Activated T-helper 1 cell treated with Interleukin-2 at 50 U/mL for 16 hours (primary cell): ENCODE data around the gene MYO9A.
"Not testable (repeated sequence)": the region's sequence is repeated elsewhere in the genome, so short reads cannot be mapped to it uniquely, and the experiment has no call there.

ENCODE experiments used
- DNase-seq: peaks from one replicate; pipeline ENCODE4 v3.0.0-alpha.2; 2020; ENCODE audit warnings: low read depth

MYO9A gene

DNA sequence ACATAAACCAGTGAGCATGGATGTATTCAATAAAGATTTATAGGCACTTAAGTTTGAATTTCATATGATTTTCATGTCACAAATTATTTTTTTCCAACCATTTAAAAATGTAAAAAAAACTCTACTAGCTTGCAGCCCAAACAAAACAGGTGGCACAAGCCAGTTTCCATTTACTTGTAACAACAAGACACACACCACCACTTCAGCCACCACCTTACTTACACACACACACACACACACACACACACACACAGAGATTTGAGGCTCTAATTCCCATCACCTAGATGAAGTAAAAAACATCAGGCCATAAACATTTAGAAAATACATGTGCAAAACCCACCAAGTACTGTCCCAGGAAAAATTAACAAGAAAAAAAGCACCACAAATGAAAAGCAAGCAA is 25.3 kb downstream of the MYO9A start:
- no peak for DNase-seq

DNA sequence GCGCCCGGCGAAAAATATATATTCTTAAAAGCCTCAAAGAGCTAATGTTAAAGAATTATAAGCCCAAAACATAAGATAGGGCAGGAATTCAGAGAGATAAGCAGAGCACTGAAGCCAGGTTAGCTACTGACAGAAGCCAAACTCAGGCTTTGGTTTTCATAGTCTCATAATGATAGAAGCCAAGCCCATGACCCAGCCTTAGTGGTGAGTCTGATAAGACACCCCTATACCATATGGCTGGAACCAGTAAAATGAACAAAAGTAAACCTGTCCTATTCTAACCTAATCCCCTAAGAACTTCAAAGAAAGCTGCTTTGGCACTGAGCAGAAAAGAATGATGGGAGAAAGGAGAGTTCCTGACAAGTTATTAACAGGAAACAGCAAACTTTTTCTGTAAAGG is 25.9 kb downstream of the MYO9A start:
- no peak for DNase-seq

DNA sequence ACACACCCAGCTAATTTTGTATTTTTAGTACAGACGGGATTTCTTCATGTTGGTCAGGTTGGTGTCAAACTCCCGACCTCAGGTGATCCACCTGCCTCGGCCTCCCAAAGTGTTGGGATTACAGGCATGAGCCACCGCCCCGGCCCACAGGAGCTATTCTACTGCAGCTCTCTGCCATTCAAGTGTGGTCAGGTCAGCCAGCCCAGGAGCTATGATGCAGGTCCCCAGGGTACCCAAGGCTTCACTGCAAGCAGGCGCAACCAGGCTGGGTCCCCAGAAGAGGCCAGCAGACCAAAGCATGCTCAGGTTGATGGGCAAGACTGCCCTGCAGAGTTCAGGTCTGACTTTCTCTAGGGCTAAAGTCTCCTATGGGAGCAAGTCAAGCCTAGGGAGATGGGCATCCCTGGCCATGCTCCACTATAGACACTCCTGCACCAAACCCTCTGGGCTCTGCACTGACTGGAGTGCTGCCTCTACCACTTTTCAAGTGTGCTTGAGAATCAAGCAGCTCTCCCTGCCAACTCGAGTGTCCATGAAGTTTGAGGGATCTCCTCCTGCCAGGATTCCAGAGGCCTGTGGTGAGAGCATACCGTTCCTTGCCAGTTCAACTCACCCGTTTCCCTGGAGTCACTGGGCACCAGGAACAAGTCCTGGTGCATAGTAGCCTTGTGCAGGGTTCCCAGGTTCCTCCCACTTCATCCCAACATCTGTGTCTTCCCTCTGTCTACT is 30.9 kb downstream of the MYO9A start:
- DNase-seq = no peak

DNA sequence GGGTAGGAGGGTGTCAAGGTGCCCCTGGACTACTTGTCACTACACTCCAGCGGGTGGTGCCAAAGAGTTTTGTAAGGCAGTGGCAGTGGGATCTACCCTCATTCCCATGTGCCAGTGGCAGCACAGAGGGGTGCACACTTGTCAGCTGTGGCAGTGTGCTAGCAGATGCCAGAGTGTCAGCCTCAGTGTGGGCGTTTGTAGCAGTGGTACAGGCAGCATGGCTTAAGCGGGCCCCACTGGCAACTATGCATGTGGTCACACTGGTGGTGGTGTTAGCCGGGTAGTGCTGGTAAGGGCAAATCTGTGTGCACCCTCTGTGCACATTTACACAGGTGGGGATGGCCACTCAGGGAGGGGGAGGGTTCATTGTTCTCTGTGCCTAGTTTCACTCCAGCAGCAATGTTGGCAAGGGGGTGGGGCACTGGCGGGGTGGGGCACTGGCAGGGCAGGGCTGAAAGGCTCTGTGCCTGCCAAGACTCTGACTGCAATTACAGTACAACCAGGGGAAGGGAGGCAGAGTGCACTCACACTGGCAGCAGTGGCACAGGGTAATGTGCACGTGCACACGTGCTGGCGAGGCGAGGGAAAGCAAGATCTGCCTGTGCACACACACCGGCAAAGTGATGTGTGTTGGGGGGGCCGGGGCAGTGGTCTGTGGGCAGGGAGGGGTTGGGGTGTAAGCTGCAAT is 31.8 kb downstream of the MYO9A start:
- no peak for DNase-seq

DNA sequence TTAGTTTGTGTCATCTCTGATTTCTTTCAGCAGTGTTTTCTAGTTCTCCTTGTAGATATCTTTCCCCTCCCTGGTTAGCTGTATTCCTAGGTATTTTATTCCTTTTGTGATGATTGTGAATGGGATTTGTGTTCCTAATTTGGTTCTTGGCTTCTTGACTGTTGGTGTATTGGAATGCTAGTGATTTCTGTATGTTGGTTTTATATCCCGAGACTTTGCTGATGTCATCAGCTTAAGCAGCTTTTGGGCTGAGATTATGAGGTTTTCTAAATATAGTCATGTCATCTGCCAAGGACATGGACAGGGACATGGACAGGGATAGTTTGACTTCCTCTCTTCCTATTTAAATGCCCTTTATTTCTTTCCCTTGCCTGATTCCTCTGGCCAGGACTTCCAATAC is 35.8 kb downstream of the MYO9A start:
- no peak for DNase-seq

DNA sequence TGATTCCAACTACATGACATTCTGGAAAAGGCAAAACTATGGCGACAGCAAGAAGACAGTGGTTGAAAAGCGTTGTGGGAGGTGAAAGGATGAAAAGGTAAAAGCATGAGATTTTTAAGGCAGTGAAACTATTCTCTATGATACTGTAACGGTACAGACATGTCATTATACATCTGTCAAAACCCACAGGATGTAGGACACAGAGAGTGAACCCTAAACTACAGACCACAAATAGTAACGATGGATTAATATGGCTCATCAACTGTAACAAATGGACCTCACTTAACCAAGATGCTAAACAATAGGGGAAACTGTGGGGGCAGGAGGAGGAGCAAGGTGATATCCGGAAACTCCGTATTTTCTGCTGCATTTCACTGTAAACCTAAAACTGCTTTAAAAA is 39.1 kb downstream of the MYO9A start:
- no peak for DNase-seq

DNA sequence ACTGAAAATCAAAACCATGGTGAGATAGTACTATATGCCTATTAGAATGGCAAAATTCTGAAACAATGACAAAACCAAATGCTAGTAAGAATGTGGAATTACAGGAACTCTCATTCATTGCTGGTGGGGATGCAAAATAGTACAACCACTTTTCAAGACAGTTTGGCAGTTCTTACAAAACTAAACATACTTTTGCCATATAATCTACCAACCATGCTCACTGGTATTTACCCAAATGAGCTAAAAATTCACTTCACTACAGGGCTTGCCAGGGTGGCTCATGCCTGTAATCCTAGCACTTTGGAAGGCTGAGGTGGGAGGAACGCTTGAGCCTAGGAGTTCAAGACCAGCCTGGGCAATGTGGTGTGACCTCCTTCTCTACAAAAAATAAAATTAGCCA is 40.0 kb downstream of the MYO9A start:
- DNase-seq = no peak

DNA sequence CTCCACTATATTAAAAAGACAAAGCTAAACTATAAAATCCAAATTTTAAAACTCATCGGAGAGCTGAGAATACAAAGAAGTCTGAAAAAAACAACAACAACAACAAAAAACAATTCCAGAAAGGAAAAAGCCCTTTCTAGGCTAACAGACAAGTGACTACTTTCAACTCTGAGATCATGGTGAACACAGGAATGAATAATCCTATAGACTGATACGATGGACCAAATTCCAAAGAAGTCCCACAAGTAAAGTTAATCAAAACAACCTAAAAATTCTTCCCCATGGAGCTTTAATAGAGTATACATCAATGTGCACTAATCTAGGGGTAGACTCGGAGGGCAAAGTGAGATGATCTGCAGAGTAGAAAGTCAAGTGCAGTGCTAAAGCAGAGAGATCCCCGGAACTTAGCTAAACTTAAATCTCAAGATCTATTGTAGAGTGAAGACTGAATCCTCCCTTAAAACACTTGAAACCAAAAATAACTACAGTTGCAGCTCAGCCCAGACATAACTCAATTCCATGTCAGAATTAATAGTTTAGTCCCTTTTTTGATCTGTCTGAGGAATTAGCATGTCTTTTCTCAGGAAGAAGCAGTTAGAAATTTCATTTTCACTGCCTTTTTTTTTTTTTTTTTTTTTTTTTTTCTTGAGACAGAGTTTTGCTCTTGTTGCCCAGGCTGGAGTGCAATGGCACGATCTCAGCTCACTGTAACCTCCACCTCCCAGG is 43.5 kb downstream of the MYO9A start:
- DNase-seq = no peak

DNA sequence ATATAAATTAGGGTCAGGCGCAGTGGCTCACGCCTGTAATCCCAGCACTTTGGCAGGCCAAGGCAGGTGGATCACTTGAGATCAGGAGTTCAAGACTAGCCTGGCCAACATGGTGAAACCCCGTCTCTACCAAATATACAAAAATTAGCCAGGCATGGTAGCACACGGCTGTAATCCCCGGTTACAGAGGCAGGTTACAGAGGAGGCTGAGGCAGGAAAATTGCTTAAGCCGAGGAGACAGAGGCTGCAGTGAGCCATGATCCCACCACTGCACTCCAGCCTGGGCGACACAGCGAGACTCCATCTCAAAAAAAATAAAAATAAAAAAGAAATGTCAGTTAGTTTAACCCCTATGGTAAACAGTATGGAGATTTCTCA is 46.5 kb downstream of the MYO9A start:
- not testable (repeated sequence) for DNase-seq

DNA sequence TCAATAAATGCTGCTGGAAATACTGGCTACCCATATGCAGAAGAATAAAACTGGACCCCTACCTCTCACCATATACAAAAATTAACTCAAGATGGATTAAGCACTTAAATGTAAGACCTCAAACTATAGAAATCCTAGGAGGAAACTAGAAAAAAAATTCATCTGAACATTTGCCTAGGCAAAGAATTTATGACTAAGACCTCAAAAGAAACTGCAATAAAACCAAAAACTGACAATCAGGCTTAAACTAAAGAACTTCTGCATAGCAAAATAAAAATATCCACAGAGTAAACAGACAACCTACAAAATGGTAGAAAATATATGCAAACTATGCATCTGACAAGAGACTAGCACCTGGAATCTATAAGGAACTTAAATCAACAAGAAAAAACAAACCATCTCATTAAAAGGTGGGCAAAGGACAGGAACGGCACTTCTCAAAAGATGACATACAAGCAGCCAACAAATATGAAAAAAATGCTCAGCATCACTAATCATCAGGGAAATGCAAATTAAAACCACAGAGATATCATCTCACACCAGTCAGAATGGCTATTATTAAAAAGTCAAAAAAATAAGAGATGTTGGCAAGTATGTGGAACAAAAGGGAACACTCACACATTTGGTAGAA is 47.0 kb downstream of the MYO9A start:
- DNase-seq = no peak

DNA sequence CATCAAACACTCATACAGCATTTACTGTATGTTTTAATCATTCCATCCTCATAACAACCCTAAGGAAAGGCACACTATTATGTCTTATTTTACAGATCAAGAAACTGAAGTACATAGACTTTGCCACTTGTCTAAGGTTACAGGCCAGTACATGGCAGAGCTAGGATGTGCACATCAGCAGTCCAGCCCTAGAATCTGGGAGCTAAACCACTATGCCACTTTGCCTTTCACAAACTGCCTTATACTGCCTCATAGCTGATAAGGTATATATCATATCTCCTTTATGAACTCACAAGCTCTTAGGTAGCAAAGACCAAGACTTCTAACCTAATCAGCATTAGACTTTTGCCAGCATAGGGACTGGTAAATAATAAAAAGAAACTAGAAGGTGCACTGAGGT is 49.1 kb downstream of the MYO9A start:
- no peak for DNase-seq

DNA sequence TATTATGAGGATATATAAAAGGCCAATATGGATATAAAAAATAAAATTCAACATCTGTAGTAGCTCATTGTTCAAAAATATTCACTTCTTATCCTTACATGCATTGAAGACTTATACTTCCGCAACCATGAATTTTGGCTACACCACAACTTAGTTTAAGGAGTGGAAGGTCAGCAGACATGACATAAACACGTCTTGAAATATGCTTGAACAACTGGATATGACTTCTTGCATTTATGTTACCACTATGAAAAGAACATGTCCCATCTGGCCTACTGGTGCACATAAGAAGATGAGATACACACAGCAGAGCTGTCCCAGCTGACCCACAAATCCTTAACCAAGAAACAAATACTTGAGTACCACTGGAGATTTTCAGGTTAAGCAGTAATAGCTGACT is 52.1 kb downstream of the MYO9A start:
- no peak for DNase-seq

DNA sequence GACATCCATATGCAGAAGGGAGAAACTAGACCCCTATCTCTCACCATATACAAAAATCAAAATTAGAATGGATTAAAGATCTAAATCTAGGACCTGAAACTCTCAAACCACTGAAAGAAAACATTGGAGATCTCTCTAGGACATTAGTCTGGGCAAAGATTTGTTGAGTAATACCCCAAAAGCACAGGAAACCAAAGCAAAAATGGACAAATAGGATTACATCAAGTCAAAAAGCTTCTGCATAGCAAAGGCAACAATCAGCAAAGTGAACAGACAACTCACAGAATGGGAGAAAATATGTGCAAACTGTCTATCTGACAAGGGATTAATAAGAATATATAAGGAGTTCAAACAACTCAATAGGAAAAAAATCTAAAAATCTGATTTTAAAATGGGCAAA is 54.8 kb downstream of the MYO9A start:
- DNase-seq = no peak

DNA sequence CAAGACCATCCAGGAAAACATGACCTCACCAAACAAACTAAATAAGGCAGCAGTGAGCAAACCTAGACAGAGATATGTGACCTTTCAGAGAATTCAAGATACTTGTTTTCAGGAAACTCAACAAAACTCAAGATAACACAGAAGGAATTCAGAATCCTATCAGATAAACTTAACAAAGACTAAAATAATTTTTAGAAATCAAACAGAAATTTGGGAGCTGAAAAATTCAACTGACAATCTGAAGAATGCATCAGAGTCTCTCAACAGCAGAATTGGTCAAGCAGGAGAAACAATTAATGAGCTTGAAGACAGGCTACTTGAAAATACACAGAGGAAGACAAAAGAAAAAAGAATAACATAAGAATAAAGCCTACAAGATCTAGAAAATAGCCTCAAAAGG is 55.6 kb downstream of the MYO9A start:
- no peak for DNase-seq

DNA sequence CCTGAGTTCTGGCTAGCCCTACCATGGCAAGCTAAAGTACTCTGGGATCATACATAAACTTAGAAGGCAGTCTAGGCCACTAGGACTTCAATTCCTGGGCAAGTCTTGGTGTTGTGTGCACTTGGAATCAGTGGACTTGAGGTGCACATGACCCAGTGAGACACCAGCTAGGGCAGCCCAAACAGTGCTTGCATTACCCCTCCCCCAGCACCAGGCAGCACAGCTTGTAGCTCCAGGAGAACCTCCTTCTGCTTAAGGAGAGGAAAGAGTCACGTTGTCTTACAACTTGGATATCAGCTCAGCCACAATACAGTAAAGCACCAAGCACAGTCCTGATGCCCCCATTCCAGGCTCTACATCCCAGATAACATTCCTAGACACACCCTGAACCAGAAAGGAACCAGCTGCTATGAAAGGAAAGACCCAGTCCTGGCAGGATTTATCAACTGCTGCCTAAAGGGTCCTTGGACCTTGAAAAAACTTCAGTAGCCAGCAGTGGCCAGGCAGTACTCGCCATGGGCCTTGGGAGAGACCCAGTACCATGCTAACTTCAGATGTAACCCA is 57.2 kb downstream of the MYO9A start:
- no peak for DNase-seq

DNA sequence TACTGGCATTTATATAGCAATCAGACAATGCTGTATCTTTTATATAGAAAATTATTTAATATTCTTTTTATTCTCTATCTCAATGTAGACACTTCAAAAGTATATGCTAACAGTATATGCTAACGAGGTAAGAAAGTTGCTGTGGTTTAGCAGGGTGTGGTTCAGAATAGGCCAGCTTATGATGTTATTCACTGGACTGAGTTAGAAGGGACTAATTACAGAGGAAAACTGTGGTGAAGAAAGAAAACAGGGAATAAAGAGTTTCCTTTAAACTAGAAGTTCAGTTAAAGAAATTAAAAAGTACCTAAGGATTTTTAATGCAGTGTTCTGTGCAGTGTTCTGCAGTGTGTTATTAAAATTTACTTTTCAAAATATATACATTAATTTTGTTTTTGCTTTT is 59.4 kb downstream of the MYO9A start:
- DNase-seq = no peak

DNA sequence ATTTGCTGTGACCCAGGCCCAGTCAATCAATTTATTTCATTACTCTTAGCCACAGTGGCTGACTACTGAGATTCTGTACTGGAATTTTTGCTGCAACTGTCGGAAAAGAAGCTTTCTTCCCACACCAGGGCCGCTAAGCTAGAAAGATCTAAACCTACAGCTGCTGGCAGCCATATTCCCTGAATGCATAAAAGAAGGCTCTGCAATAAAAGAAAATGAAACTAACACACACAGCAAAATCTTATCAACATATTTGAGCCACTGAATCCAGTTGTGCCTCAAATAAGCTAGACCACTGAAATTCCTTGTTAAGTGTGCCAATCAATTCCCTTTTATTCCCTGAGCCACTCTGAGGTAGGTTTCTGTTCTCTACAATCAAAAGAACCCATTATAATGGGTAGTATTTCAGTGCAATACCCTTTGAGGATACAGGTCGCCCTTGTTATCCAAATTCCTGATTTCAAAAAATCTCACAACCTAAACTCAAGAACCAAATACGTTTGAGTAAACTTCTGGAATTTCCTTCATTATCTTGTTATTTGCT is 60.3 kb downstream of the MYO9A start:
- DNase-seq = no peak

DNA sequence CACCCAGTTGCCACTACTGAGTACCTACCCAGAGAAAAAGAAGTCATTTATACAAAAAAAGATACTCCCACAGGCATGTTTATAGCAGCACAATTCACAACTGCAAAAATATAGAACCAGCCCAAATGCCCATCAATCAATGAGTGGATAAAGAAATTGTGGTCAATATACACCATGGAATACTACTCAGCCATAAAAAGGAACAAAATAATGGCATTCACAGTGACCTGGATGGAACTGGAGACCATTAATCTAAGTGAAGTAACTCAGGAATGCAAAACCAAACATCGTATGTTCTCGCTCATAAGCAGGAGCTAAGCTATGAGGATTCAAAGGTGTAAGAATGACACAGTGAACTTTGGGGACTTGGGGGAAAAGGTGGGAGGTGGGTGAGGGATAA is 61.7 kb downstream of the MYO9A start:
- not testable (repeated sequence) for DNase-seq

DNA sequence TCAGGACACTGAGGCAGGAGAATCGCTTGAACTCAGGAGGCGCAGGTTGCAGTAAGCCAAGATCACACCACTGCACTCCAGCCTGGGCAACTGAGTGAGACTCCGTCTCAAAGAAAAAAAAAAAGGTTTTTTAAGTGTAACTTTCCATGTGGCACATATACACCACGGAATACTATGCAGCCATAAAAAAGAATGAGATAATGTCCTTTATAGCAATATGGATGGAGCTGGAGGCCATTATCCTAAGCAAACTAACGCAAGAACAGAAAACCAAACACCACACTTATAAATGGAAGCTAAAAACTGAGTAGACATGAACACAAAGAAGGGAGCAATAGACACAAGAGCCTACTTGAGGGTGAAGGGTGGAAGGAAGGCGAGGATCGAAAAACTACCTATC is 64.7 kb downstream of the MYO9A start:
- not testable (repeated sequence) for DNase-seq

DNA sequence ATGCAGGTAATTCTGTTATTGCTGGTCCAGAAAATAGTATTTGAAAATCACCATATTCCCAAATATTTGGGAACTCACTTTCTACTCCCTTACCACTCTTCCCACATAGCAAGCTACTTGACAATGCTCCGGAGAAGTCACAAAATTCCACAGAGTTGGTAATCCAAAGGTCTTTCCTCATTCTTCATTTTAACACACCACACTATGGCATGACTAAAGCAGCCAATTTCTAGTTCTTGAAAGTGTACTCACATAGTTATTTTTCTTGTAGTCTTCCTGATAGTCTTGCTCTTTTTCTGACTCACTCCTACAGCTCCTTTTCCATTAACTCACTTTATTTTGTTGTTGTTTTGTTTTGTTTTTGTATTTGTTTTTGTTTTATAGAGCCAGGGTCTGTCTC is 67.2 kb downstream of the MYO9A start:
- no peak for DNase-seq

DNA sequence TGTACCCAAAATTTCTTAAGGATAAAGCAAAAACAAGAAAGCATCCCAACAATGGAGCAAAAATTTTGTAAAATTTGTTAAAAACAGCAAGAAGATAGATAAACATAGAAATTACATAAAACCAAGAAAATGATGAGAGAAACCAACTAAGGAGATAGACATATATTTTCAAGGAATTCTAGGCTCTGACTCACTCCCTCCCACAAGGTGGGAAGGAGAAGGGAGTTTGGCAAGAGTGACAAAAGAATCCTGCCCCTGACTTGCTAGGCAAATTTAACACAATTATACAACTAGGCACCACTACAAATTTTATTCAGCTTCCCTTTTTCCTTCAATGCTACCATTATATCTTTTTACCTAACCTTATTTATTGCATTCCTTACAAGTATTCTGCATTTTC is 70.9 kb downstream of the MYO9A start:
- no peak for DNase-seq

DNA sequence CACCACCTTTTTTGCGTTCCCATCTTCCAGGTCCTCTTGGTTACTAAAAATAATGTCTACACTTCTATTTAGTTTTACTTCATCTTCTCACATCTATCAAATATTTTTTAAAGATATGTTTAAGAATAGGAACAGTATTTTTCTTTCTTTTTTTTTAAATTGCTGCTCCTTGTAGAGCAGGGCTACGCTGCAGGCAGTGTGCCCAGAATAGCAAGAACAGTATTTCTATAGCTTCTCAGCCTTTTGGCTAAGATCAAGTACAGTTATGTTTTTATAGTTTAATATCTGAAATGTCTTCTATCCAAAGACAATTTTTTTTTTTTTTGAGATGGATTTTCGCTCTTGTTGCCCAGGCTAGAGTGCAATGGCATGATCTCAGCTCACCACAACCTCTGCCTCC is 73.0 kb downstream of the MYO9A start:
- DNase-seq = no peak
